GM18519 (cell line): ENCODE measurements around the gene CFAP73.
"Not testable (repeated sequence)": the region's sequence is repeated elsewhere in the genome, so short reads cannot be mapped to it uniquely, and the experiment has no call there.

ENCODE experiments used
- ATAC-seq: cut with Tn5 transposase; IDR thresholded peaks from one replicate; pipeline ENCODE4 v1.9.1; 2021; ENCODE audit warnings: mild to moderate bottlenecking, moderate library complexity; ENCODE audit not compliant: unreplicated experiment, low FRiP score

Gene CFAP73

DNA sequence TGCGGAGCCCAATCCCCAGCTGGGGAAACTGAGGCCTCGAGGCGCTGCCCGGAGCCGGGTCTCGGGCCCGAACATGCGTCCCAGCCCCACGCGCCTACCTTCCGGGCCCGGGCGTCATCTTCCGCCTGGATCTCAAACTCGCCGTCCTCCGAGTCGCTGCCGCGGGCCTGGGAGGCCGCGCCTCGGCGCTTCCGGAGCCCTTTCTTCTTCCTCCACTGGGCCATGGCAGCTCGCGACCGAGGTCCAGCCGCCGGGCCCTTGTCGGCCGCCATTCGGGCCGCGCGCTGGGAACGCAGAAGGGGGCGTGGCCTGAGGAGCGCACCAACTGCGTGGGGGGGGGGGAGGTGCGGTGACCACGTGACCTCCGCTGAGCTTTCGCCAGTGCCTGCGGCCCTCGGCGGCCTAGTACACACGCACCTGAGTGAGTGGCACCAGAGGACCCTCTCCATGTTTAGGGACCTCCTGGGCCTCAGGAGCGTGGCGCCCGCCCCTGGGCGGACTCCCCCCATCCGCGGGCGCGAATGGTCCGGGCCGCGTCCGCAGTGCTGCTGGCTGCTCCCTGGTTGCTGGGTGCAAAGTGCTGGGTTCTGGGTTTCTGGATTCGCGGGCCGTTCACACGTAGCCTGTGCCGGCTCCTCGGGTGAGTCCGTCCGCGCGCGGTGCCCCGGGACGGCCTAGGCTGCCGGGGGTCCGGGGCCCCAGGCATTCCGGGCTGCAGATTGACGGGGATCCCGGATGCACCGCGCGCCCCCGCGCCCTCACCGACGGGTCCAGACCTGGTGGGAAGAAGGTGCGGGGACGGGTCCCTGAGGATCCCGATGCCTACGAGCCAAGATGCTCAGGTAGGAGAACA, 35.9 kb downstream of the CFAP73 start, which contains the start of the genes DDX54 and RITA1:
DDX54 (minus strand) TSS at position 299 of the 853 bp plus-strand sequence; CDS start at position 272, 27 bp downstream.
RITA1 (plus strand) TSS at position 542 of the 853 bp plus-strand sequence. CDS start 1,026 bp downstream, outside the sequence.
- peak; percentile 39 for ATAC-seq

DNA sequence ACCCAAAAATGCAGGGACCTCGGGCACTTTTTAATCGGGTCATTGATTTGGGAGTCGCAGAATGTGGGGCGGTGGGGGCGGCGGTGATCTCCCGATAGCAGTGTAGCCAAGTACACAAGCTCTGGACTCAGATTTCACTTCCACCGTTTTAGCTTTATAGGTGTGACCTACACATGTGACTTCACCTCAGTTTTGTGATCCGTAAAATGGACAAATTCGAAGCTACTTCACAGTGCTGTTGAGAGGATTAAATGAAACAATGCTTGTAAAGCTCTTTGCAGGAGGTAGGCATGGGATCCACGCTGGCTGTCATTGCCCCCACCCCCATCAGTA, 36.5 kb downstream of the CFAP73 start:
- ATAC-seq, result no peak

DNA sequence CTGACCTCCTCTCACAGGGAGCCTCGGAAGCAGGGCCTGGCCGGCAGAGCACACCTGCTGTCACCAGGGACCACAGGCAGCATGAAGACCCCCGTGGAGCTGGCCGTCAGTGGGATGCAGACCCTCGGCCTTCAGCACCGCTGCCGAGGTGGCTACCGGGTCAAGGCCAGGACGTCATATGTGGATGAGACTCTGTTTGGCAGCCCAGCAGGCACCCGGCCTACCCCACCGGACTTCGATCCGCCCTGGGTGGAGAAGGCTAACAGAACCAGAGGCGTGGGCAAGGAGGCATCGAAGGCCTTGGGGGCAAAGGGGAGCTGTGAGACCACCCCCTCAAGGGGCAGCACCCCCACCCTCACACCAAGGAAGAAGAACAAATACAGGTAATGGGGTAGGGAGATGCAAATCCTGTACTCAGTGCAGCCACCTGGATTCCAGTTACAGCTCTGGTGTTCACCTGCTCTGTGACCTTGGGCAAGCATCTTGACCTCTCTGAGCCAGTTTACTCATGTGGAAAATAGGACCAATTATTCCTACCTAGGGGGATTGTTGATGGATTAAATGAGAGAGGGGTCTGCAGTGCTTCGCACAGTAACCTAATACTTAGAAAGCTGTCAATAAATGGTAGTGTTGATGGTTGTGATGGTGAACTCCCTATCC, 37.3 kb downstream of the CFAP73 start:
- no peak for ATAC-seq

DNA sequence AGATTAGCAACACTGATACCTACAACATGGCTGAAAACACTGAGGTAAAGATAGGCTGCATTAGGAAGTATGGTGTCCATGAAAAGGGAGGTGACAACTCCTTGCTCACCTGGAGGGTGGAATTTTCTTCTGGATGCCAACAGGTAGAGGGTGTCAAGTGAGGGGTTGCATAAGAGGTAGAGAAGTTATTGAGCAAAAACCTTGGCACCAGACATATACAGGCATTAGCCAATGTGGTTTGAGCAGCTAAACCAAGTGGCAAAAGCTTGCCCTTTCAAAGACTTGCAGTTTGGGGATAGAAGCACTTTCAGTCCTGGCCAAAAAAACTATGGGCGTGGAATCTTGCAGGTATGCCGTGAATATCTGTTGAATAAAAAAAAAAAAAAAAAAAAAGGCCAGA, 39.8 kb downstream of the CFAP73 start:
- ATAC-seq, result no peak

DNA sequence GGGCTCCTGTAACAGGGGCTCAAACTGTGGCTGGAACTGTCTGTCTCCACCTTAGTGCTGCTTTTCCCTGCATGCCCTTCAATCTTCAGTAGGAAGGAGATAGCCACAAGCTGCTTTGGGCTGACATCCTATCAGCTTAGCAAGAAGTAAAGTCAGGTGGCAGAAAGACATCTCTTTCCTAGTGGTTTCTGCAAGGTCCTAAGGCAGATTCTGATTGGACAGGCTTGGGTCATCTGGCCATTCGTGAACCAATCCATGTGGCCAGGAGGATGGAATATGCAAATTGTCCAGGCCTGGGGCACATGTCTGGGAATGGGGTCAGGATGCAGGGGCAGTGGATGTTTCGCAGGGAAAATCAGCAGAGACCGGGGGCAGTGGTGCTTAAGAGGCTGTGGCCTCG, 41.2 kb downstream of the CFAP73 start:
- ATAC-seq, result no peak

DNA sequence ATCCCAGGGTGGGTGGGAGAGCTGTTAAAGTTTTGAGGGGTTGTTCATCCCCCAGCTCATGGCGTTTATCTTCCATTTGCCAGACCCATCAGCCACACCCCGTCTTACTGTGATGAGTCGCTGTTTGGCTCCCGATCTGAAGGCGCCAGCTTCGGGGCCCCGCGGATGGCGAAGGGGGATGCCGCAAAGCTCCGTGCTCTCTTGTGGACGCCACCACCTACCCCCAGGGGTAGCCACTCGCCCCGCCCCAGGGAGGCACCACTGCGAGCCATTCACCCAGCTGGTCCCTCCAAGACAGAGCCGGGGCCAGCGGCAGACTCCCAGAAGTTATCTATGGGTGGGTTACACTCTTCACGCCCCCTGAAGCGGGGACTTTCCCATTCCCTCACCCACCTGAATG, 41.7 kb downstream of the CFAP73 start:
- no peak for ATAC-seq

DNA sequence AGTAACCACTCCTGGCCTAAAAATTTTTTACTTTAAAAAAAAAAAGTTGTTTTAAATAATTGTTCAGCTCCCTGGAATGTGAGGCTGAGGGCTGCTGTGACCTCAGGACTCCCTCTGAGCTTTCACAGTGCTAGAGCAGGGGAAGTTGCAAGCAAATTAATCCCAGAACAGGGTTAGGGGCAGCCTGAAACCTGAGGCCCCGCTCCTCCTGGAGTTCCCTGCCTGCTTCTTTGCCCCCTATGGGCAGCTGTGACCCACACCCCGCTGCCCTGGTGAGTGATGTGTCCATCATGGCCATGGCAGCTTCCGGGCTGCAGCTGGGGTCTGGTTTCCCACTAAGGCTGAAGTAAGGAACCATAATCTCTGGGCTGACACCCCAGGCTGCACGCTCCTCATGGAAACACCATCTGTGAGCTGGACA, 45.5 kb downstream of the CFAP73 start:
- ATAC-seq, result no peak

DNA sequence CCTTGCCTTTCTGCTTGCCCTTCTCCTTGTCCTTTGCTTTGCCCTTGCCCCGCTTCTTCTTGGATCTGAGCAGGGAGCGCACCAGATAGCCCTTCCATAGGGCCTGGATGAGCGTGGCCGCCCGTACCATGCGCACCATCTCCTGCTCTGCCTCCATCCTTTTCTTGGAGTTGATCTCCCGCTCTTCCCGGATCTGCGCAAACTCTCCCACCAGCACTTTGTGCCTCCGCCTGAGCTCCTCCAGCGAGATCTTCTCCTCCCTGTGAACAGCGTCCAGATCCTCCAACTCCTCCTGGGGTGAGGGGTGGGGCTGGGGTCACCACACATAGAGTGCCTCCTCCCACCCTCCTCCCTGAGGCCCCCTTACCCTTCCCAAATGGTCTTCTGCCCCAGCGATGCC, 46.1 kb downstream of the CFAP73 start:
- ATAC-seq, result no peak

DNA sequence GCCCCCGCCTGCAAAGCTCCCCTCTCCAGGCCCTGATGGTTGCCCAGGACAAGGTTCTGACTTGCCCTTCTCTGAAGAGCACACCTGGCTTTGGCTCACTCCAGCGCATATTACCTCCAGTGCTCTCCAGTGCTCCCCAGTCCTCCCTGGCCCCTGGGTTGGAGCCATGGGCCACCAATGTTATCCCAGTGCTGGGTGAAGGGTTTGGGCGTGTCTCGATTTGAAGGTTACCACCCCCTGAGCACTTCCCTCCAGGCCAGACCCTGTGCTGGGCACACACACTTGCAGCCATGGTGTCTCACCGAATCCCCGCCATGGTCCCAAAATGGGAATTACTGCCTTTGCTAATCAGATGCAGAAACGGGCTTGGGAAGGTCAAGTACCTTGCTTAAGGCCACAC, 47.1 kb downstream of the CFAP73 start:
- ATAC-seq, result no peak

DNA sequence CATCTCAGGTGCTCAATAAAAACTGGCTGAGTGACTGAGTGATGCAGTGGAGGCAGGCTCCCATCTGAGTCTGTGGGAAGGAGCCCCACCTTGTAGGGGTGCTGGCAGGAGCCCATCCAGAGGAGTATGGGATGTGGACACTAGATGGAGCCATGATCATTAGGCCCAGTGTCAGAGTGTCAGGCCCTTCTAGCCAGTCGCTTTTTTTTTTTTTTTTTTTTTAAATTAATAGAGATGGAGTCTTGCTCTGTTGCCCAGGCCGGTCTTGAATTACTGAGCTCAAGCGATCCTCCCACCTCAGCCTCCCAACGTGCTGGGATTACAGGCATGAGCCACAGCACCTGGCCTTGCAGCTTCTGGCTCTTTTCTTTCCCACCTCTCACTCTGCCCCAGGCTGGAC, 47.5 kb downstream of the CFAP73 start:
- no peak for ATAC-seq

DNA sequence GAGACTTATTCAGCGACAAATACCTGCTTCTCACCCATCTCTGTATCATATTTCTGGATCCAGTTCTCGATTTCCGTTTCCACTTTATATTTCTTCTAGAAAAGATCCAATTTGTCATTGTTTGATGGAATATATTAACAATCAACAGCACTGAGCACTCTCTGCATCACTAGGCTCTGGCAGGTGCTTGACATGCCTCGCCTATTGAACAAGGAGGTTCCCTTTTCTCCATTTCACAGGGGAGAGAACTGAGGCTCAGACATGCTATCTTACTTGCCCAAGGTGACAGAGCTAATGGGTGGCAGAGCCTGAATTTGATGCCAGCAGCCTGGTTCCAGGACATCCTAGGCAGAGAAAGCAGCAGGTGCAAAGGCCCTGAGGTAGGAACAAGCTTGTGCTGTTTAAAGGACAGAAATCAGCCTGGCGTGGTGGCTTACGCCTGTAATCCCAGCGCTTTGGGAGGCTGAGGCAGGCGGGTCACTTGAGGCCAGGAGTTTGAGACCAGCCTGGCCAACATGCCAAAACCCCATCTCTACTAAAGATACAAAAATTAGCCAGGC, 48.1 kb downstream of the CFAP73 start:
- ATAC-seq, result no peak

DNA sequence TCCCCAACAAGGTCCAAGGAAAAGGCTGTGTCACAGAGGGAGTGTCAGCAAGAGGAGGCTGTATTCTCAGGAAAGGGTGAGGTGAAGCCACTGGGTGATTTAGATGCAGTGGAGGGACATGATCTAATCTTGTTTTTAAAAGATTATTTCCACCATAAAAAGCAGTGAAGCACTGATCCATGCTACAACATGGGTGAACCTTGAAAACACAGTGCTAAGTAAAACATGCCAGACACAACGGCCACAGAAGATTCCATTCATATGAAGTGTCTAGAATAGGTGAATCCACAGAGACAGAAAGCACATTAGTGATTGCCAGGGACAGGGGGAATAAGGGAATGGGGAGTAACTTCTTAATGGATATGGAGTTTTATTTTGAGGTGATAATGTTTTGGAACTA, 48.8 kb downstream of the CFAP73 start:
- no peak for ATAC-seq

DNA sequence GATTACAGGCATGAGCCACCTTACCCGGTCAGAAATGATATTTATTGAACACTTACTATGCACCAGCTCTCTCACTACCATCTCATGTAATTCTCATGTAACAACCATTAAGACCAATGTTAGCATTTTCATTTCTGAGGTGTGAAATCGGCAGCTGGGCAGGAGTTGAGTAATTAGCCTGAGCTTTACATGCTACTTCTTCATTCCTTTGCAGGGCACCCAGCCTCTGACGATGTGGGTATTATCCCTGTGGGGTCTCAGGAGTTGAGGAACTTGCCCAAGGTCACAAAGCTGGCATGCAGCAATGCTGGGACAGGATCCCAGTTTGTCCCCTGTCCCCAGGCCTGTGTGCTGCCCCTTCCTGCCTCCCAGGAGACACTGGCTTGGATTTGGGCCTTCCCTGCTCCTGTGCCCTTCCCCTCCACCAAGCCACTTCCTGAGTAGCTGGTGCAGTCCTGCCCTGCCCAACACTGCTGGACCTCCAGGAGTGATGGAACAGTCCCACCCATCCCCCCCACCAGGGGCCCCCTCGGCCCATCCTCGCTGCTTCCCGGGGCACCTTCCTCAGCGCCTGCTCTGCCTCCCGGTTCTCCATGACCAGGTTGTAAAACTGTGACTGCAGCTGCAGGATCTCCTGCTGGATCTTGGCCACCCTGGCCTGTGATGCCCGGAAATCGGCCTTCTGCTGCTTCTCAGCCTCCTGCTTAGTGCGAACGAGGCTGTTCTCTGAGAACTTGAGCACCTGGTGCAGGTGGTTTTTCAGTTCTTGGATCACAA, 50.7 kb downstream of the CFAP73 start:
- no peak for ATAC-seq

DNA sequence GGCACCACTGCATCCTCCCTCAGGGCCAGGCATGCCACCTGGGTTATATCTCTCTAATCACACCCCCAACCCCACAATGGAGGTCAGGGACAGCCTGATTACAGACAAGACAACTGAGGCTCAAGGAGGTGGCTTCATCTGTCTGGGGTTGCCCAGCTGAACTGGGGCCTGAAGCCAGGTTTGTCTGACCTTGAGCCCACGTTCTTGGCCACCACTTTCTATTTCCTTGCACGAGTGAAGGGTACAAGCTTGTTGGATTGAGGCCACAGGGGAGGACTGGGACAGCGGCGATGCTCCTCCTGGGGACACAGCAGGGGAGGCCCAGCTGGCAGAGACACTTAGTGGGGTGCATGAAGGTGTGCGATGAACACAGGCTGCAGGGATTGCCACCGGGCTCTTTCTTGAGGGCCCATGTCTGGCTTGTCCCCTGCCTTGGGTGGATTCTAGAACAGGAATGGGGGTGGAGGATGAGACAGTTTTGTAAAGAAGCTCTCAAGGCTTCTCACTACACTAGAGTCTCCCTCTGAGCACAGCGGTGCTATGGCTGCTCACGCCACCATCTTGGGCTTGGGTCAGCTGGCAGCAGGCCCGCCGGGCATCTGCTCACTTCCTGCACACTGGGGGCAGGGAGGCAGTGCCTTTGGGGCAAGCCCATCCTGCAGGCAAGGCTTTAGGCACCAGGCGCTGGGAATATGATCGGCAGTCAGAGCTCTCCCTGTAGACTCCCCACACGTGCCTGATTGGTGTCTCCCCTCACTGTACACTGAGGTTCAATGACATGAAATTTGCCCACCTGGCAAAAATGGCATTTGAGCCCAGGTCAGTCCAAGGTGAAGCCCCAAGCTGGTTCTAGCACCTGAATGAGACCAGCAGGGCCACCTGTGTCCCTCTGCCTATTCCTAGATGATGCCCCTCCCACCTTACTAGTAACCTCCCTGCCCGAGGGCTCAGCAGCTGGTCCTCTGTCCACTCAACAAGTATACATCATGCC, 52.0 kb downstream of the CFAP73 start:
- ATAC-seq, result no peak

DNA sequence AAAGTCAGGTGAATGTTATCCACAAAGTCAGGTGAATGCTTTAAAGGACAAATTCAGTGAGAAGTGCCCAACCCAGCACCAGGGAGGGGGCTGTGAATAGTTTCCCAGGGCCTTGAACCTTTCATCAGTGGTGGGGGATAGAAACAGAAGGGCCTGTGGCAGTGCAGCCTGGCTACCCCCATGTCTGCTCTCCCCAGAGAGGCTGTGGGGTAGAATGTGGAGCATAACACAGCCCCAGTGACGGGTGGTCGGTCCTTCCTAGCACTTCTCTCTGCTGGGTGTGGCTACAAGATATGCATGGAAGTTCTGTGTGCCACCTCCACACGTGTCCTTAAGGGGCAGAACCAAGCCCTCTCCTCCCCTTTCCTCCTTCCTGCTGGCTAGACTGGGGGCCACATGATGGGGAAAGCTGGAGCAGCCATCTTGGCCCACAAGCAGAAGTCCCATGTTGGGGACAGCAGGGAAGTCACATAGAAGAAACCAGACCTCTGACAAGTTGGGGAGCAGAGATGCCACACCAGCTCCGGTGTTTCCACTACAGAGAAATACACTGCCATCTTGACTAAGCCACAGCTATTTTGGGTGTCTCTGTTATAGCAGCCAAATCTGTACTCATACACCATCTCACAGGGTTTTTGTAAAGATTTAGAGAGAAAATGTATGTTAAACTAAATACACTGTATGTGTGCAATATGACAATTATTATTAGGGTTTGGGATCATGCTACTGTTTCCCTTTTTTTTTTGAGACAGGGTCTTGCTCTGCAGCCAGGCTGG, 53.0 kb downstream of the CFAP73 start:
- ATAC-seq, result no peak

DNA sequence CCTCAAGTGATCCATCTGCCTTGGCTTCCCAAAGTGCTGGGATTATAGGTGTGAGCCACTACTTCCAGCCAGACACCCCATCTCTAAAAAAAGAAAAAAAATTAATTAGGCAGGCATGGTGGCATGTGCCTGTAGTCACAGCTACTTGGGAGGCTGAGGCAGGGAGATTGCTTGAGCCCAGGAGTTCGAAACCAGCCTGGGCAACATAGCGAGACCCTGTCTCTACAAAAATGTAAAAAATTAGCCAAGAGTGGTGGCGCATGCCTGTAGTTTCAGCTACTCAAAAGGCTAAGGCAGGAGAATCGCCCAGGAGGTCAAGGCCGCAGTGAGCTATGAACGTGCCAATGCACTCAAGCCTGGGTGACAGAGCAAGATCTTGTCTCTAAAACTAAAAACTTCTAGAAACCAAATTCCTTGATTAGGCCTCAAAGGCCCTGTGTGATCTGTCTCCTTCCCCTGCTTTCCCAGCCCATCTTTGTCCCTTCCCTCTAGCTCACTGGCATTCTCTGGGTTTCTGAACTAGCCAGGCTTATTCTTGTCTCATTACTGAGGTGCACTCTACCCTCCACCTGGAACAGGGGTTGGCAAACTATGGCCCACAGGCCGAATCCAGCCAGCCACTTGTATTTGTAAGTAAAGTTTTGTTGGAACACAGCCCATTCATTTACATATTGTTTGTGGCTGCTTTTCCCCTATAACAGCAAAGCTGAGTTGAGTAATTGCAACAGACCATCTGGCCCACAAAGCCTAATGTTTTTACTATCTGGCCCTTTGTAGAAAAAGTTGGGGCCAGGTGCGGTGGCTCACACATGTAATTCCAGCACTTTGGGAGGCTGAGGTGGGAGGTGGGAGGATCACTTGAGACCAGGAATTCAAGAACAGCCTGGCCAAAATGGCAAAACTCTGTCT, 54.6 kb downstream of the CFAP73 start:
- ATAC-seq, result no peak

DNA sequence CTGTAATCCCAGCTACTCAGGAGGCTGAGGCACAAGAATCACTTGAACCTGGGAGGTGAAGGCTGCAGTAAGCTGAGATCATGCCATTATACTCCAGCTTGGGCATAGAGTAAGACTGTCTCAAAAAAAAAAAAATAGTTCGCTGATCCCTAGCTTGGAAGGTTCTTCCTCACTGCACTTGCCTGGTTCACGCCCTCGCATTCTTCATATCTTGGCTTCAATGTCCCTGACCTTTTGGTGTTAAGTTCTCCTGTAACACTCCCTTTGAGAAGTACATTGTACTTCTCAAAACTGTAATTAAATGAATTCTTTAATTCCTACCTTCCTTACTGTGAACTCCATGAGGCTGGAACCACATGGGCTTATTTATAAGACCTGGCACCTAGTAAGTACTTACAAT, 55.3 kb downstream of the CFAP73 start:
- ATAC-seq, result no peak

DNA sequence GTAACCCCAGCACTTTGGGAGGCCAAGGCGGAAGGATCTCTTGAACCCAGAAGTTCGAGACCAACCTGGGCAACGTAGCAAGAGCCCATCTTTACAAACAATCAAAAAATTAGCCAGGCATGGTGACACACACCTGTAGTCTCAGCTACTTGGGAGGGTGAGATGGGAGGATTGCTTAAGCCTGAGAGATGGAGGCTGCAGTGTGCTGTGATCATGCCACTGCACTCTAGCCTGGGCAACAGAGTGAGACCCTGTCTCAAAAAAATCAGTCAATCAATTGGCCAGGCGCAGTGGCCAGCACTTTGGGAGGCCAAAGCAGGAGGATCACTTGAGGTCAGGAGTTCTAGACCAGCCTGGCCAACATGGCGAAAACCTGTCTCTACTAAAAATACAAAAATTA, 57.3 kb downstream of the CFAP73 start:
- ATAC-seq, result not testable (repeated sequence)
